Keratinocyte (primary cell): ENCODE results near the gene TRPC3. TPM values are rescaled to one million over a fixed set of nuclear protein-coding genes. Genes with fewer than 3 reads are reported as not detected.
A peak's percentile ranks its signal among the peaks of the same experiment; 100 is the strongest.

Experiments
- DNase-seq: peaks from one replicate; pipeline ENCODE4 v3.0.0-alpha.2; 2011; ENCODE audit warnings: low read depth, missing footprints, low spot score
- FAIRE-seq: peaks from 2 replicates; lab custom pipeline; 2011; peaks lifted over from hg19 to GRCh38; lab: Jason Lieb, UNC
- H2AFZ ChIP-seq: 2 replicates; pipeline ENCODE4 v1.6.0; 2012; ENCODE audit warnings: low read length, control low read depth, inconsistent platforms; ENCODE audit not compliant: control insufficient read depth
- H3K27ac ChIP-seq: 2 replicates; pipeline ENCODE4 v1.5.1; 2011; ENCODE audit warnings: low read length; ENCODE audit not compliant: control insufficient read depth, insufficient read depth
- H3K27me3 ChIP-seq: 3 replicates; pipeline ENCODE4 v1.6.0; 2011; ENCODE audit warnings: low read length; ENCODE audit not compliant: control insufficient read depth, insufficient read depth; ENCODE audit errors: extremely low read depth
- H3K36me3 ChIP-seq, 2 experiments: 2 replicates in 1 of 2; 3 replicates in 1 of 2; pipeline ENCODE4 v1.5.1; 2011; ENCODE audit warnings: low read length in 2 of 2, mild to moderate bottlenecking in 1 of 2; ENCODE audit not compliant: control insufficient read depth in 2 of 2, insufficient read depth in 2 of 2; ENCODE audit errors: extremely low read depth in 1 of 2
- H3K4me1 ChIP-seq: 3 replicates; pipeline ENCODE4 v1.5.1; 2011; ENCODE audit warnings: low read length; ENCODE audit not compliant: control insufficient read depth, insufficient read depth; ENCODE audit errors: extremely low read depth
- H3K4me2 ChIP-seq: 3 replicates; pipeline ENCODE4 v1.6.0; 2011; ENCODE audit warnings: low read depth, low read length; ENCODE audit not compliant: control insufficient read depth, insufficient read depth; ENCODE audit errors: extremely low read depth
- H3K4me3 ChIP-seq, 3 experiments: fragments of 200-600 bp in 1 of 3; sonication (generic) in 1 of 3; 2 replicates in 2 of 3; 3 replicates in 1 of 3; pipeline ENCODE4 v1.5.1; 2011 to 2016; ENCODE audit warnings: low read length in 3 of 3, mild to moderate bottlenecking in 3 of 3, control low read depth in 2 of 3, inconsistent platforms in 1 of 3, low read depth in 1 of 3, mixed read lengths in 1 of 3, mixed run types in 1 of 3, moderate library complexity in 1 of 3; ENCODE audit not compliant: control insufficient read depth in 2 of 3, insufficient read depth in 2 of 3; ENCODE audit errors: extremely low read depth in 1 of 3
- H3K79me2 ChIP-seq: 2 replicates; pipeline ENCODE4 v1.6.0; 2012; ENCODE audit warnings: low read length; ENCODE audit not compliant: control insufficient read depth, insufficient read depth
- H3K9ac ChIP-seq: 3 replicates; pipeline ENCODE4 v1.6.0; 2011; ENCODE audit warnings: low read length; ENCODE audit not compliant: control insufficient read depth, insufficient read depth; ENCODE audit errors: extremely low read depth
- H3K9me1 ChIP-seq: 3 replicates; pipeline ENCODE4 v1.6.0; 2011; ENCODE audit warnings: low read length; ENCODE audit not compliant: control insufficient read depth, insufficient read depth; ENCODE audit errors: extremely low read depth
- H3K9me3 ChIP-seq: 2 replicates; pipeline ENCODE4 v1.5.1; 2012; ENCODE audit warnings: low read depth, low read length; ENCODE audit not compliant: control insufficient read depth
- H4K20me1 ChIP-seq: 3 replicates; pipeline ENCODE4 v1.6.0; 2011; ENCODE audit warnings: low read length; ENCODE audit not compliant: control insufficient read depth, insufficient read depth; ENCODE audit errors: extremely low read depth
- EZH2 ChIP-seq: IDR thresholded peaks from one replicate; pipeline ENCODE4 v1.6.1; 2012; ENCODE audit warnings: inconsistent platforms, mild to moderate bottlenecking, low read length, moderate library complexity
- dilution Hi-C: fragments of 300-500 bp; cut with MboI; formaldehyde crosslinking; loops from one replicate; pipeline ENCODE4 v1.7.0; 2020; ENCODE audit warnings: low sequenced_read_pairs; ENCODE audit not compliant: extremely low pct_ligation_motif_present
- polyA plus RNA-seq, 5 experiments: library from polyadenylated mRNA; depleted of rRNA in 3 of 5; stranded (reverse) in 3 of 5; stranded (forward) in 1 of 5; unstranded in 1 of 5; fragments of >200 nt; gene quantifications; 1 replicate in 1 of 5; 2 replicates in 3 of 5; 3 replicates in 1 of 5; pipeline versions ENCODE4 v1.2.1 to v1.2.3, GENCODE V29; 2011 to 2012; ENCODE audit warnings: missing spikeins in 2 of 5, low read depth in 1 of 5, low replicate concordance in 1 of 5
- TF ChIP-seq, protein P1 (sequence below), 3 experiments: IDR thresholded peaks in 1 of 3; conservative IDR thresholded peaks in 1 of 3; optimal IDR thresholded peaks in 1 of 3; 2 replicates in 2 of 3; 3 replicates in 1 of 3; pipeline versions ENCODE3 to v1.5.1; 2011; ENCODE audit warnings: low read length in 3 of 3, mild to moderate bottlenecking in 3 of 3, moderate library complexity in 2 of 3, control low read depth in 1 of 3, inconsistent platforms in 1 of 3; ENCODE audit not compliant: insufficient read depth in 2 of 3; ENCODE audit errors: extremely low read depth in 1 of 3

TRPC3 gene
- polyA plus RNA-seq, 1 donor (not counting 4 experiments of a cell fraction or from before 2014, with no cell fraction given): not detected

DNA sequence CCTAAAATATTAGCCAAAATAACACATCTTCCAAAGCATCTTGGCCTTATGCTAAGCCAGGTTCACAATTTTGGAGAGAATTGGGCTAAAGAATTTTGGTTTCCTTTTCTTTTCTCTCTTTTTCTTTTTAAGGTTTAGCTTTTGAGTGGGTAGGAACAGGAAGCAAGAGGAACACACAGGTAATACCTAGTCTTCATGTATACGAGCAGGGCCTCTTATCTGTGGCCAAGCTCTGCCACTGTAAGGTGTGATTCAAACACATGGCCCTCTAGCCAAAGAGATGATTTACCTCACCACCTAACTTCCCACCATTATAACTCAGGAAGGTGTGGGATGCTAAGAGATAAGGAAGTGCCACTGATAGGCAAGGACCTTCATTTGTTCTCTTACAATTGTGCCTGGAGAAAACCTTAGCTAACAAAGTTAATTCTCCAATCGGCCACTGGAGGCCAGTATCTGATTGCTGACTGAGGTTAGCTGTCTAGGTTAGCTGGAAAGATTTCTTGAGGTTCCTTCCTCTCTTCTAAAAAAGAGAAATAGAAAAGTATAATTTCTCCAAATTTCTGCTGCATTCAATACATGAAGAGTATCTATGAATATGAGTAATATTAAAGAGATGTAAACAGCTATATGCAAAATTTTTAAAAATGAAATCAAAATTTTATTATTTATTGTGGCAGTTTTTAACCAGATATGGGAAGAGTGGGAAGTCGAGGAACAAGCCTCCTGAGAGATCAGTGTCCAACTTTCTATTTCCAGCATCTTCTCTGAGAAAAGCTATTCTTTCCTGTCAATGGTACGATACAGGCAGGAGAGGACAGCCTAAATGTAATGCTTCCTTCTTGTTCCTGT is 51.5 kb downstream of the TRPC3 start:
- Histone ChIP-seq H3K79me2 (no peaks in the 10 kb centered on the region), H3K9ac (no peak overlapping the region), H3K4me2 (no peak overlapping the region), H2AFZ (no peak overlapping the region), H3K4me1 (no peaks in the 10 kb centered on the region), H3K9me3 (no peaks in the 10 kb centered on the region), H3K27ac (no peak overlapping the region), H4K20me1 (no peaks in the 10 kb centered on the region), H3K27me3 (peaks cover 4% of the 10 kb centered on the region), H3K9me1 (no peaks in the 10 kb centered on the region), H3K36me3 (no peaks in the 10 kb centered on the region), H3K4me3 (no peak overlapping the region)
- dilution Hi-C loops: no loop called here
- DNase-seq (no peak), FAIRE-seq (peak; percentile 77)
- TF ChIP-seq EZH2: no peak
- TF ChIP-seq, protein P1, sequence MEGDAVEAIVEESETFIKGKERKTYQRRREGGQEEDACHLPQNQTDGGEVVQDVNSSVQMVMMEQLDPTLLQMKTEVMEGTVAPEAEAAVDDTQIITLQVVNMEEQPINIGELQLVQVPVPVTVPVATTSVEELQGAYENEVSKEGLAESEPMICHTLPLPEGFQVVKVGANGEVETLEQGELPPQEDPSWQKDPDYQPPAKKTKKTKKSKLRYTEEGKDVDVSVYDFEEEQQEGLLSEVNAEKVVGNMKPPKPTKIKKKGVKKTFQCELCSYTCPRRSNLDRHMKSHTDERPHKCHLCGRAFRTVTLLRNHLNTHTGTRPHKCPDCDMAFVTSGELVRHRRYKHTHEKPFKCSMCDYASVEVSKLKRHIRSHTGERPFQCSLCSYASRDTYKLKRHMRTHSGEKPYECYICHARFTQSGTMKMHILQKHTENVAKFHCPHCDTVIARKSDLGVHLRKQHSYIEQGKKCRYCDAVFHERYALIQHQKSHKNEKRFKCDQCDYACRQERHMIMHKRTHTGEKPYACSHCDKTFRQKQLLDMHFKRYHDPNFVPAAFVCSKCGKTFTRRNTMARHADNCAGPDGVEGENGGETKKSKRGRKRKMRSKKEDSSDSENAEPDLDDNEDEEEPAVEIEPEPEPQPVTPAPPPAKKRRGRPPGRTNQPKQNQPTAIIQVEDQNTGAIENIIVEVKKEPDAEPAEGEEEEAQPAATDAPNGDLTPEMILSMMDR (optimal IDR thresholded peaks at IDR 0.05 in 1 of 3, IDR thresholded peaks at IDR 0.05 in 1 of 3, conservative IDR thresholded peaks at IDR 0.05 in 1 of 3; ENCODE audit: extremely low read depth in 1 of 3, insufficient read depth in 2 of 3, low read length in 3 of 3): peak; percentile 55 to 77 (median 65)

DNA sequence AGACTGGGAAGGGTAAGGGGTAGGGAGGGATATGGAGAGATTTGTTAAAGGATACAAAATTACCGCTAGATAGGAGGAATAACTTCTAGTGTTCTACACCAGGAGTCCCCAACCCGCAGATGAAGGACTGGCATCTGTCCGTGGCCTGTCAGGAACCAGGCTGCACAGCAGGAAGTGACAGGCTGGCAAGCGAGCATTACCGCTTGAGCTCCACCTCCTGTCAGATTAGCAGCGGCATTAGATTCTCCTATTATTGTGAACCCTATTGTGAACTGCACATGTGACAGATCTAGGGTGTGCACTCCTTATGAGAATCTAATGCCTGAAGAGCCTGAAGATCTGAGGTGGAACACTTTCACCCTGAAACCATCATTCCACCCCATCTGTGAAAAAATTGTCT is 53.7 kb downstream of the TRPC3 start:
- Histone ChIP-seq H3K9me1 (no peaks in the 10 kb centered on the region), H3K79me2 (no peaks in the 10 kb centered on the region), H3K4me2 (no peak overlapping the region), H3K9ac (no peak overlapping the region), H3K4me1 (no peaks in the 10 kb centered on the region), H3K4me3 (no peak overlapping the region), H3K9me3 (no peaks in the 10 kb centered on the region), H3K27me3 (peaks cover 4% of the 10 kb centered on the region), H3K27ac (no peak overlapping the region), H3K36me3 (no peaks in the 10 kb centered on the region), H2AFZ (peak overlapping the region; percentile 33), H4K20me1 (no peaks in the 10 kb centered on the region)
- dilution Hi-C loops: no loop called here
- peak; percentile 39 for FAIRE-seq
- no peak for DNase-seq
- TF ChIP-seq, protein P1 (optimal IDR thresholded peaks at IDR 0.05 in 1 of 3, IDR thresholded peaks at IDR 0.05 in 1 of 3, conservative IDR thresholded peaks at IDR 0.05 in 1 of 3; ENCODE audit: extremely low read depth in 1 of 3, insufficient read depth in 2 of 3, low read length in 3 of 3): no peak
- no peak for TF ChIP-seq EZH2
